Epithelial cell of esophagus (primary cell): ENCODE measurements around the gene MDFIC.

Experiments used
- DNase-seq: peaks from one replicate; pipeline ENCODE4 v3.0.0; 2010; ENCODE audit warnings: low read depth
- H3K4me3 ChIP-seq: 2 replicates; pipeline ENCODE4 v1.5.1; 2011; ENCODE audit warnings: mild to moderate bottlenecking, low read length, control low read depth
- TF ChIP-seq, protein P1 (sequence below): IDR thresholded peaks from 2 replicates; pipeline ENCODE4 v1.5.1; 2011; ENCODE audit warnings: low read depth, mild to moderate bottlenecking, low read length, control low read depth, inconsistent platforms; ENCODE audit not compliant: insufficient read depth; ENCODE audit errors: missing control alignments

The MDFIC gene

DNA sequence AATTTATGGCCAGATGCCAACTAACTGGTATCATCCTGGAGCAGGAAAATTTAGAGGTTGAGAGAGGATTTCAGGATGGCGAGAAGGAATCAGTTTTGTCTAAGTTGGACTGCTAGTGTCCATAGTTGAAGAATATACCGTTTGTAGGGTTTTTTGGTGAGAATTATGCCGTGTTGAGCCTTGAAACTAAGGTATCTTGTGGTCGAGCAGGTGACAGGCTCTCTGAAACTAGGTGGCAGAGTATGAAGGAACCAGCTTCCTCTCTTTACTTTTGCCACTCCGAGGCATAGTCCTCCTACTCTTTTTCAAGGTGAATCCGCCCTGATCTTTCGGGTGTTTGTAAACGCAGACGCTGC, 9.7 kb downstream of the MDFIC start:
- DNase-seq, result no peak
- TF ChIP-seq, protein P1, sequence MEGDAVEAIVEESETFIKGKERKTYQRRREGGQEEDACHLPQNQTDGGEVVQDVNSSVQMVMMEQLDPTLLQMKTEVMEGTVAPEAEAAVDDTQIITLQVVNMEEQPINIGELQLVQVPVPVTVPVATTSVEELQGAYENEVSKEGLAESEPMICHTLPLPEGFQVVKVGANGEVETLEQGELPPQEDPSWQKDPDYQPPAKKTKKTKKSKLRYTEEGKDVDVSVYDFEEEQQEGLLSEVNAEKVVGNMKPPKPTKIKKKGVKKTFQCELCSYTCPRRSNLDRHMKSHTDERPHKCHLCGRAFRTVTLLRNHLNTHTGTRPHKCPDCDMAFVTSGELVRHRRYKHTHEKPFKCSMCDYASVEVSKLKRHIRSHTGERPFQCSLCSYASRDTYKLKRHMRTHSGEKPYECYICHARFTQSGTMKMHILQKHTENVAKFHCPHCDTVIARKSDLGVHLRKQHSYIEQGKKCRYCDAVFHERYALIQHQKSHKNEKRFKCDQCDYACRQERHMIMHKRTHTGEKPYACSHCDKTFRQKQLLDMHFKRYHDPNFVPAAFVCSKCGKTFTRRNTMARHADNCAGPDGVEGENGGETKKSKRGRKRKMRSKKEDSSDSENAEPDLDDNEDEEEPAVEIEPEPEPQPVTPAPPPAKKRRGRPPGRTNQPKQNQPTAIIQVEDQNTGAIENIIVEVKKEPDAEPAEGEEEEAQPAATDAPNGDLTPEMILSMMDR, result no peak
- H3K4me3 ChIP-seq, result no peak overlapping the region

DNA sequence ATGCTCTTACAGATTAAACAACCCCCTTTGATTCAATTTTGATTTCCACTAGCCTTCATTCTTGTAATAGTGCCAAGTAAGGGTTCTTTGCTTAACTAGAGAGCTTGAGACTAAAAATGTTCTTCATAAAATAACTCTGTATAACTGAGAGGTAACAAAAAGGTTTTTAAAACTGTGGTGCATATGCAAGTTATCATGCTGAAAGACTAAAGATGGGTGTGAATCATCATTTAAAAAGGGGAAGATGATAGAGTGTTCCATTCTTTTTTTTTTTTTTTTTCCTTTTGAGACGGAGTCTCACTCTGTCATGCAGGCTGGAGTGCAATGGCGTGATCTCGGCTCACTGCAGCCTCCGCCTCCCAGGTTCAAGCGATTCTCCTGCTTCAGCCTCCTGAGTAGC, 11.1 kb downstream of the MDFIC start:
- no peak overlapping the region for H3K4me3 ChIP-seq
- TF ChIP-seq, protein P1, result no peak
- DNase-seq, result no peak

DNA sequence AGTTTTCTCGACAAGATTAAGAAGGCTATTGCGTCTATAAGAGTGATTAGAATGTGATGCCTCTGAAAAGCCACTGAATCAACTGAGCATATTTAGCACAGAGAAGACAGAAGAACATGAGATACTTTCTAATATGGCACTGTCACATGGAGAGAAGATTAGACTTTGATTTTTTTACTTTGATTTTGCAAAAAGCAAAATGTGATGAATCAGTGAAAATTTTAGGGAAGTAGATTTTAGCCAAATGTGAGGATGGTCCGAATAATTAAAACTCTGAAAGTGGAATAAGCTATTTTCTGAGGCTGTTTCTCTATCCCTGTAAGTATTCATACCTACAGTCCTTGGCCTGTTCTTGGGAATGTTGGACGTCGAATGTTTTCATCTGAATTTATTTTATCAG, 11.8 kb downstream of the MDFIC start:
- no peak for DNase-seq
- TF ChIP-seq, protein P1, result no peak
- H3K4me3 ChIP-seq, result no peak overlapping the region

DNA sequence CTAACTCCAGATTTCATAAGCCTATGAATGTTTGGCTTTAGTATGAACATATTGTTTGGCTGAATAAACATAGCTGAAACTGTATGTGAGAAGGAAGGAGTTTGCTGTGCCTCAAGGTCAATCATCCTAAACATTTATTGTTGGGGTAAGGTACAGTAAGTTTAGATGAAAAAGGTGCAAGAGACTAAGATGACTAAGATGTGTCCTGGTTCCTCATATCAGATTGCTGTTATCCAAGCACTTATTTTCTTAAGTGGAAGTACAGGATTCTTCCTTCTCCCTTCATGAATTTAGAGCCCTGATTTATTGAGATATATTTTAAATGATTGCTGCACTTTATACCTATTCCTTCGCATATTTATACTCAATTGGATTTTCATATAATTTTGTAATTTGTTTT, 12.2 kb downstream of the MDFIC start:
- no peak overlapping the region for H3K4me3 ChIP-seq
- TF ChIP-seq, protein P1, result no peak

DNA sequence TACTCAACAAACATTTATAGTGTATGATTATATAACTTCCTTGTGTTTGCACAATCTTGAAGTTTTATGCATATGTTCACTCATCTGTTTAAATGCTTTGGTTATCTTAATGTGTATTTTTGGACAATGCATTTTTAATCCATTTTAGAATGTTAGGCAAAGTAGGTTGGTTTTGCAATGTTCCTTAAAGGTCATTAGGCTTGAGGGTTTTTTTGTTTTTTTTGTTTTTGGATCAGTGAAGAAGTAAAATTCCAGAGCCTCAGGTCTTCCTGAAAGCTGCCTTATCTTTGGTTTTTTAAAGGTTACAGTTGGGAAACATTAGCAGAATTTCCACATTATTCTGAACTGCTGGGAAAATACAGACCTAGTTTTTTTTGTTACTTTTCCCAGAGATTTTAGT, 12.8 kb downstream of the MDFIC start:
- TF ChIP-seq, protein P1, result no peak
- no peak for DNase-seq
- no peak overlapping the region for H3K4me3 ChIP-seq

More for the DNA sequence above, 12.2 kb downstream of the MDFIC start:
- no peak for DNase-seq

DNA sequence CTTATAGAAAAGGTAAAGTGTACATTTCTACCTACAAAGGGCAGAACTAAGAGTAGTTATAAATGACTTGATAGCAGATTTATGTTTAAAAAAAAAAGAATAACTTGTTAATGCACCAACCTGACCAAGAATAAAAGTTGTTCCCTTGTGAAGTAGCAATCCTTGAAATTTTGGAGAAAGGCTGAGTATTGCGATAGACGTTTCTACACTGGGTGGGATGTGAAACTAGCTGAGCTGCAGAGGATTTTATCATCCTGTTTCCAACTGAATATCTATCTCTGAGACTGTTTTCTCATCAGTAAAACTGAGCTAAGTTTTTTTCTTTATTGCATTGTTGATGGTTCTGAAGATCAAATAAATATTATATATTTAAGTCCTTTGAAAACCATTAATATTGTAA, 14.6 kb downstream of the MDFIC start:
- DNase-seq, result no peak
- TF ChIP-seq, protein P1, result no peak
- no peak overlapping the region for H3K4me3 ChIP-seq

DNA sequence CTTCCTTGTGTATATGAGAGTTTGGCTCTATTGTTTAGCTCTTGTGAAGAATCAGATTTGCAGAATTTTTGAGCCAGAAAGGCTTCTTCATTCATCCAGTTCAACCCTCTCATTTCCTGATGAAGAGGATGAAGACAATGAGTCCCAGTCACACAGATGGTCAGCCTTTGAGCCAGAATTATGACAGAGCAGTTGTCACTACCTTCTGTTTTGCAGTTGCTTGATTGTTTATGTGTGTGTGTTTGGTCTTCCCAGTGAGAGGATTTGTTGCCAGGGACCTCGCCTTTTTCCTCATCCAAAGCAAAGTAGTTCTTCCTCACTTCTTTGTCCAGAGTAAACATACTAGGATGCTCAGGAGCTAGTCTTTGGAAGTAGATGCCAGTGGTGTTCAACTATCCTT, 15.6 kb downstream of the MDFIC start:
- TF ChIP-seq, protein P1, result no peak
- no peak for DNase-seq

More for the DNA sequence above, 15.6 kb downstream of the MDFIC start:
- H3K4me3 ChIP-seq, result no peak overlapping the region
